Neural cell (in vitro differentiated cells): ENCODE measurements around the gene ABCC11. TPM values are rescaled to one million over a fixed set of nuclear protein-coding genes. Genes with fewer than 3 reads are reported as not detected.

Experiments used
- H2AFZ ChIP-seq: fragments of 200-600, 300-800 bp; sonication (generic), shearing (Covaris generic); 2 replicates; pipeline ENCODE4 v1.6.0; 2014; ENCODE audit warnings: low read depth, mild to moderate bottlenecking, antibody characterized with exemption, low read length, moderate library complexity
- H3F3A ChIP-seq: fragments of 200-600 bp; shearing (Covaris generic); 2 replicates; pipeline ENCODE4 v1.6.1; 2016; ENCODE audit warnings: mild to moderate bottlenecking, moderate library complexity, mixed read lengths, antibody characterized with exemption, low read length; ENCODE audit not compliant: insufficient read depth, poor library complexity, severe bottlenecking
- H3K27ac ChIP-seq: fragments of 200-600, 300-800 bp; sonication (generic), shearing (Covaris generic); 2 replicates; pipeline ENCODE4 v1.5.1; 2014; ENCODE audit warnings: mild to moderate bottlenecking, low read length, moderate library complexity
- H3K27me3 ChIP-seq: fragments of 300-800, 200-600 bp; sonication (generic), shearing (Covaris generic); 2 replicates; pipeline ENCODE4 v1.6.0; 2014; ENCODE audit warnings: mild to moderate bottlenecking, low read depth, low read length, moderate library complexity; ENCODE audit not compliant: insufficient read depth
- H3K36me3 ChIP-seq: fragments of 300-800, 200-600 bp; sonication (generic), shearing (Covaris generic); 2 replicates; pipeline ENCODE4 v1.5.1; 2014; ENCODE audit warnings: mild to moderate bottlenecking, antibody characterized with exemption, low read length, moderate library complexity; ENCODE audit not compliant: insufficient read depth
- H3K4me2 ChIP-seq: fragments of 300-800, 200-600 bp; sonication (generic), shearing (Covaris generic); 2 replicates; pipeline ENCODE4 v1.6.0; 2014; ENCODE audit warnings: mild to moderate bottlenecking, low read length
- H3K4me3 ChIP-seq: fragments of 300-800, 200-600 bp; sonication (generic), shearing (Covaris generic); 2 replicates; pipeline ENCODE4 v1.5.1; 2014; ENCODE audit warnings: mild to moderate bottlenecking, low read length, moderate library complexity
- H3K79me2 ChIP-seq: fragments of 200-600 bp; shearing (Covaris generic); replicated peaks from 2 replicates; pipeline ENCODE4 v1.6.0; 2014; ENCODE audit warnings: mild to moderate bottlenecking, low read length, moderate library complexity; ENCODE audit not compliant: insufficient read depth
- H3K9ac ChIP-seq: fragments of 300-800, 200-600 bp; sonication (generic), shearing (Covaris generic); 2 replicates; pipeline ENCODE4 v1.6.1; 2016; ENCODE audit warnings: mild to moderate bottlenecking, low read length, mixed read lengths
- H3K9me2 ChIP-seq: fragments of 200-600 bp; shearing (Covaris generic); 2 replicates; pipeline ENCODE4 v1.6.1; 2016; ENCODE audit warnings: mild to moderate bottlenecking, low read length, mixed read lengths; ENCODE audit not compliant: insufficient read depth
- H3K9me3 ChIP-seq: fragments of 200-600, 300-800 bp; sonication (generic), shearing (Covaris generic); 2 replicates; pipeline ENCODE4 v1.6.1; 2016; ENCODE audit warnings: mild to moderate bottlenecking, mixed run types, low read length, moderate library complexity, mixed read lengths
- H4K20me1 ChIP-seq: fragments of 200-600 bp; shearing (Covaris generic); 2 replicates; pipeline ENCODE4 v1.6.1; 2016; ENCODE audit warnings: mild to moderate bottlenecking, mixed run types; ENCODE audit not compliant: insufficient read depth
- EP300 ChIP-seq: fragments of 450-650 bp; conservative IDR thresholded peaks from 2 replicates; pipeline ENCODE4 v1.6.1; 2014; ENCODE audit warnings: antibody characterized with exemption, mild to moderate bottlenecking, moderate library complexity; ENCODE audit not compliant: poor library complexity, severe bottlenecking
- EZH2 ChIP-seq: fragments of 200-600, 300-800 bp; shearing (Covaris generic), sonication (generic); IDR thresholded peaks from 2 replicates; pipeline ENCODE4 v1.6.1; 2014; ENCODE audit warnings: antibody characterized with exemption, low read length, borderline replicate concordance, mild to moderate bottlenecking; ENCODE audit not compliant: insufficient read depth, poor library complexity, severe bottlenecking
- MXI1 ChIP-seq: fragments of 450-650 bp; conservative IDR thresholded peaks from 2 replicates; pipeline ENCODE4 v1.6.1; 2014; ENCODE audit warnings: antibody characterized with exemption, mild to moderate bottlenecking; ENCODE audit not compliant: poor library complexity, severe bottlenecking
- POLR2AphosphoS5 ChIP-seq: IDR thresholded peaks from 2 replicates; pipeline ENCODE4 v1.6.1; 2012
- RAD21 ChIP-seq: fragments of 450-650 bp; conservative IDR thresholded peaks from 2 replicates; pipeline ENCODE4 v1.6.1; 2014; ENCODE audit warnings: antibody characterized with exemption, mild to moderate bottlenecking, moderate library complexity
- REST ChIP-seq: IDR thresholded peaks from 2 replicates; pipeline ENCODE4 v1.6.1; 2012; ENCODE audit warnings: borderline replicate concordance
- SMC3 ChIP-seq: fragments of 450-650 bp; conservative IDR thresholded peaks from 2 replicates; pipeline ENCODE4 v1.6.1; 2014; ENCODE audit warnings: antibody characterized with exemption, mild to moderate bottlenecking, moderate library complexity; ENCODE audit not compliant: poor library complexity
- TAF1 ChIP-seq: IDR thresholded peaks from 2 replicates; pipeline ENCODE4 v1.6.1; 2012; ENCODE audit warnings: low read depth
- polyA plus RNA-seq: library from polyadenylated mRNA; depleted of rRNA; stranded (reverse); fragments of >200 nt; gene quantifications from 2 replicates; pipeline ENCODE4 v1.2.3, GENCODE V29; 2014
- TF ChIP-seq, protein P1 (sequence below): fragments of 450-650 bp; IDR thresholded peaks from 2 replicates; pipeline ENCODE4 v1.5.1; 2014; ENCODE audit warnings: antibody characterized with exemption, mild to moderate bottlenecking, moderate library complexity; ENCODE audit not compliant: poor library complexity, severe bottlenecking

ABCC11 gene
- polyA plus RNA-seq, 1 donor from 2014 or later: 0.14 TPM

- no peaks in the 10 kb centered on the region for H3K9me2 ChIP-seq
- no peaks in the 10 kb centered on the region for H3K9me3 ChIP-seq
- no peak overlapping the region for H3K4me3 ChIP-seq
- H3F3A ChIP-seq: no peaks in the 10 kb centered on the region
- H2AFZ ChIP-seq: no peak overlapping the region
- no peak overlapping the region for H3K27ac ChIP-seq
- H3K27me3 ChIP-seq: no peaks in the 10 kb centered on the region
- H3K9ac ChIP-seq: no peak overlapping the region
- no peak overlapping the region for H3K4me2 ChIP-seq
- H4K20me1 ChIP-seq: no peaks in the 10 kb centered on the region
- no peaks in the 10 kb centered on the region for H3K36me3 ChIP-seq
- TF ChIP-seq RAD21 (no peak), SMC3 (no peak), REST (no peak), MXI1 (no peak), TAF1 (no peak), EP300 (no peak), POLR2AphosphoS5 (no peak), EZH2 (no peak)
- TF ChIP-seq, protein P1, sequence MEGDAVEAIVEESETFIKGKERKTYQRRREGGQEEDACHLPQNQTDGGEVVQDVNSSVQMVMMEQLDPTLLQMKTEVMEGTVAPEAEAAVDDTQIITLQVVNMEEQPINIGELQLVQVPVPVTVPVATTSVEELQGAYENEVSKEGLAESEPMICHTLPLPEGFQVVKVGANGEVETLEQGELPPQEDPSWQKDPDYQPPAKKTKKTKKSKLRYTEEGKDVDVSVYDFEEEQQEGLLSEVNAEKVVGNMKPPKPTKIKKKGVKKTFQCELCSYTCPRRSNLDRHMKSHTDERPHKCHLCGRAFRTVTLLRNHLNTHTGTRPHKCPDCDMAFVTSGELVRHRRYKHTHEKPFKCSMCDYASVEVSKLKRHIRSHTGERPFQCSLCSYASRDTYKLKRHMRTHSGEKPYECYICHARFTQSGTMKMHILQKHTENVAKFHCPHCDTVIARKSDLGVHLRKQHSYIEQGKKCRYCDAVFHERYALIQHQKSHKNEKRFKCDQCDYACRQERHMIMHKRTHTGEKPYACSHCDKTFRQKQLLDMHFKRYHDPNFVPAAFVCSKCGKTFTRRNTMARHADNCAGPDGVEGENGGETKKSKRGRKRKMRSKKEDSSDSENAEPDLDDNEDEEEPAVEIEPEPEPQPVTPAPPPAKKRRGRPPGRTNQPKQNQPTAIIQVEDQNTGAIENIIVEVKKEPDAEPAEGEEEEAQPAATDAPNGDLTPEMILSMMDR: no peak
- no peaks in the 10 kb centered on the region for H3K79me2 ChIP-seq
Measured at GRCh38 chr16:48201515-48202201, 45.7 kb downstream of the ABCC11 start.

DNA sequence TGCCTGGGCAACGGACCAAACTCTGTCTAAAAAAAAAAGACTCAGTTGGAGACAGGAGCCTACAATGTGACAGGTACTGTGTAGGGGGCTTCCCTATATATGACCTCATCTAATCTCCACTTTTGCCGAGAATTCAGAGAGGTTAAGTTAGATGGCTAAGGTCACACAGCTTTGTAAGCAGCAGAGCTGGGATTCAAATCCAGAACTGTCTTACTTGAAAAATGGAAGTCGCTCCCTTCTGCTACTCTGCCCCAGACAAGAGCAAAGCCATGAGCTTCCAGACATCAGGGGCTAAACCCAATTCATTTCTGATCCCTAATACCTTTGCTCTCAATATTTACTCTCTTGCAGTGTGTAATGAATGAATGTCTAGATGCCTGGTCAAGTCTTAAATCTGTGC lies 50.0 kb downstream of the ABCC11 start:
- Histone ChIP-seq H3K36me3 (no peaks in the 10 kb centered on the region), H3K9me3 (no peaks in the 10 kb centered on the region), H3K27ac (no peak overlapping the region), H3K4me3 (no peak overlapping the region), H3K4me2 (no peak overlapping the region), H3K27me3 (no peaks in the 10 kb centered on the region), H2AFZ (no peak overlapping the region), H3K9me2 (no peaks in the 10 kb centered on the region), H3K79me2 (no peaks in the 10 kb centered on the region), H3F3A (no peaks in the 10 kb centered on the region), H4K20me1 (no peaks in the 10 kb centered on the region), H3K9ac (no peak overlapping the region)
- TF ChIP-seq EZH2: no peak
- no peak for TF ChIP-seq RAD21
- no peak for TF ChIP-seq MXI1
- TF ChIP-seq TAF1: no peak
- no peak for TF ChIP-seq EP300
- no peak for TF ChIP-seq REST
- TF ChIP-seq, protein P1: no peak
- no peak for TF ChIP-seq SMC3
- no peak for TF ChIP-seq POLR2AphosphoS5
